Fibroblast of villous mesenchyme (primary cell): ENCODE measurements around the gene FBLN2. TPM values are rescaled to one million over a fixed set of nuclear protein-coding genes. Genes with fewer than 3 reads are reported as not detected.

ENCODE experiments used
- DNase-seq: peaks from one replicate; pipeline ENCODE4 v3.0.0-alpha.2; 2010; ENCODE audit warnings: low read depth
- H3K4me3 ChIP-seq: 2 replicates; pipeline ENCODE4 v1.5.1; 2011; ENCODE audit warnings: low read depth, mild to moderate bottlenecking, low read length
- CTCF ChIP-seq: IDR thresholded peaks from 2 replicates; pipeline ENCODE4 v1.5.1; 2012; ENCODE audit warnings: low read depth, mild to moderate bottlenecking, low read length; ENCODE audit not compliant: insufficient read depth
- total RNA-seq: library from RNA; depleted of rRNA; stranded (reverse); fragments of >200 nt; gene quantifications from 2 replicates; pipeline ENCODE4 v1.2.3, GENCODE V29; 2012

Gene FBLN2
- total RNA-seq, 1 donor, result 30.2 TPM

- TF ChIP-seq CTCF, result no peak
- no peak for DNase-seq
- H3K4me3 ChIP-seq, result no peak overlapping the region
These were observed 21.7 kb downstream of the FBLN2 start for GRCh38 chr3:13570391-13571194.

- TF ChIP-seq CTCF, result no peak
- H3K4me3 ChIP-seq, result no peak overlapping the region
- DNase-seq, result no peak
These were observed 22.3 kb downstream of the FBLN2 start for GRCh38 chr3:13571264-13571663.

- H3K4me3 ChIP-seq, result no peak overlapping the region
- no peak for TF ChIP-seq CTCF
- DNase-seq, result no peak
These were observed 23.2 kb downstream of the FBLN2 start for GRCh38 chr3:13571831-13572750.

- no peak for DNase-seq
- TF ChIP-seq CTCF, result no peak
- no peak overlapping the region for H3K4me3 ChIP-seq
These were observed 24.1 kb downstream of the FBLN2 start for GRCh38 chr3:13572926-13573623.

- no peak for DNase-seq
- no peak for TF ChIP-seq CTCF
- no peak overlapping the region for H3K4me3 ChIP-seq
These were observed 25.3 kb downstream of the FBLN2 start for GRCh38 chr3:13574083-13574797.
